Uterus (tissue), 4 donors: Measurements from ENCODE around the gene LIME1. TPM values are rescaled to one million over a fixed set of nuclear protein-coding genes. Genes with fewer than 3 reads are reported as not detected.
A peak's percentile ranks its signal among the peaks of the same experiment; 100 is the strongest.

Source experiments
- DNase-seq, 2 donors: peaks; one replicate each; pipeline ENCODE4 v3.0.0-alpha.2; 2019 to 2020
- H3K27ac ChIP-seq, 2 donors: fragments of 200-600 bp; sonication (generic); 1 replicate in 1 of 2; 2 replicates in 1 of 2; pipeline ENCODE4 v1.5.1; 2016 to 2018
- H3K27me3 ChIP-seq, 2 donors: fragments of 200-600 bp; sonication (generic); one replicate each; pipeline ENCODE4 v1.5.1; 2018 to 2019; ENCODE audit warnings: control low read depth in 1 of 2
- H3K36me3 ChIP-seq, 2 donors: fragments of 200-600 bp; sonication (generic); one replicate each; pipeline ENCODE4 v1.5.1; 2019; ENCODE audit warnings: control low read depth in 1 of 2
- H3K4me1 ChIP-seq, 2 donors: fragments of 200-600 bp; sonication (generic); one replicate each; pipeline ENCODE4 v1.5.1; 2018 to 2019; ENCODE audit warnings: control low read depth in 1 of 2
- H3K4me3 ChIP-seq, 2 donors: fragments of 200-600 bp; sonication (generic); 1 replicate in 1 of 2; 2 replicates in 1 of 2; pipeline ENCODE4 v1.5.1; 2018 to 2019; ENCODE audit warnings: mild to moderate bottlenecking in 1 of 2
- H3K9me3 ChIP-seq, 2 donors: fragments of 200-600 bp; sonication (generic); one replicate each; pipeline ENCODE4 v1.5.1; 2019; ENCODE audit warnings: control low read depth in 1 of 2
- CTCF ChIP-seq, 4 experiments: fragments of 200-600 bp in 2 of 4; fragments of 450-650 bp in 2 of 4; sonication (generic) in 2 of 4; IDR thresholded peaks; one replicate each; pipeline ENCODE4 v1.5.1; 2016 to 2019; ENCODE audit warnings: antibody characterized with exemption in 4 of 4, mild to moderate bottlenecking in 2 of 4, moderate library complexity in 1 of 4
- POLR2A ChIP-seq, 2 donors: fragments of 450-650 bp; IDR thresholded peaks; one replicate each; pipeline ENCODE4 v1.6.1; 2016; ENCODE audit warnings: antibody characterized with exemption in 2 of 2, mild to moderate bottlenecking in 1 of 2, moderate library complexity in 1 of 2
- intact Hi-C: fragments of 100-400 bp; cut with DNase I; formaldehyde crosslinking; loops from one replicate; pipeline ENCODE4 v1.15.1; 2023; ENCODE audit warnings: low total_unique reads
- total RNA-seq, 4 donors: library from RNA; depleted of rRNA in 3 of 4; stranded (reverse); fragments of >200 nt in 3 of 4; gene quantifications; one replicate each; pipeline versions ENCODE4 v1.1.0 to v1.2.4, GENCODE V29; 2014 to 2023
- donor health status: DM: yes; HTN: yes; CAD: no.

Gene LIME1
- total RNA-seq, 4 donors from 2014 or later, result 2.6 to 10.5 (median 8.4) TPM

GRCh38 chr20:63740627-63741353 is 4.3 kb downstream of the LIME1 start:
- Histone ChIP-seq H3K4me3 (peak overlapping the region; percentile 55 to 77), H3K27ac (peak overlapping the region; percentile 88 to 92), H3K9me3 (no peaks in the 10 kb centered on the region), H3K36me3 (no peaks in the 10 kb centered on the region), H3K27me3 (no peaks in the 10 kb centered on the region), H3K4me1 (peaks cover 0 to 30% of the 10 kb centered on the region in 2 donors)
- peak; percentile 96 to 98 for DNase-seq
- TF ChIP-seq CTCF (IDR thresholded peaks at IDR 0.05), result peak; percentile 22 to 49 (median 36)
- TF ChIP-seq POLR2A (IDR thresholded peaks at IDR 0.05), result peak in 1 of 2 donors; percentile 51
- intact Hi-C loops, result no loop called here

- Histone ChIP-seq H3K36me3 (no peaks in the 10 kb centered on the region), H3K9me3 (no peaks in the 10 kb centered on the region), H3K27me3 (no peaks in the 10 kb centered on the region), H3K4me1 (peaks cover 0 to 30% of the 10 kb centered on the region in 2 donors), H3K4me3 (peak overlapping the region; percentile 55 to 77), H3K27ac (peak overlapping the region; percentile 88 to 92)
- TF ChIP-seq POLR2A (IDR thresholded peaks at IDR 0.05), result no peak
- intact Hi-C loops, result no loop called here
- DNase-seq, result no peak
Measured at GRCh38 chr20:63741354-63741675, 4.9 kb downstream of the LIME1 start.

GRCh38 chr20:63741676-63742380 is 5.4 kb downstream of the LIME1 start:
- intact Hi-C loops, result no loop called here
- TF ChIP-seq POLR2A (IDR thresholded peaks at IDR 0.05), result no peak
- TF ChIP-seq CTCF (IDR thresholded peaks at IDR 0.05), result no peak
- Histone ChIP-seq H3K27ac (peak overlapping the region; percentile 88 to 92), H3K4me1 (peaks cover 0 to 30% of the 10 kb centered on the region in 2 donors), H3K27me3 (no peaks in the 10 kb centered on the region), H3K36me3 (no peaks in the 10 kb centered on the region), H3K4me3 (no peak overlapping the region), H3K9me3 (no peaks in the 10 kb centered on the region)
- DNase-seq, result peak in 1 of 2 donors; percentile 46

GRCh38 chr20:63742381-63743024 is 6.0 kb downstream of the LIME1 start:
- no peak overlapping the region for H3K4me3 ChIP-seq
- H3K9me3 ChIP-seq, result no peaks in the 10 kb centered on the region
- H3K4me1 ChIP-seq, result peaks cover 0 to 28% of the 10 kb centered on the region in 2 donors
- no peaks in the 10 kb centered on the region for H3K27me3 ChIP-seq
- no peak for DNase-seq
- peak overlapping the region in 1 of 2 donors; percentile 92 for H3K27ac ChIP-seq
- intact Hi-C loops, result no loop called here
- H3K36me3 ChIP-seq, result no peaks in the 10 kb centered on the region
- TF ChIP-seq CTCF (IDR thresholded peaks at IDR 0.05), result no peak
- no peak for TF ChIP-seq POLR2A (IDR thresholded peaks at IDR 0.05)

GRCh38 chr20:63743210-63743970 is 6.9 kb downstream of the LIME1 start:
- no peaks in the 10 kb centered on the region for H3K27me3 ChIP-seq
- no peaks in the 10 kb centered on the region for H3K9me3 ChIP-seq
- peaks cover 0 to 19% of the 10 kb centered on the region in 2 donors for H3K4me1 ChIP-seq
- no peak for DNase-seq
- H3K36me3 ChIP-seq, result no peaks in the 10 kb centered on the region
- TF ChIP-seq CTCF (IDR thresholded peaks at IDR 0.05), result no peak
- no peak for TF ChIP-seq POLR2A (IDR thresholded peaks at IDR 0.05)
- intact Hi-C loops, result no loop called here
- no peak overlapping the region for H3K27ac ChIP-seq
- no peak overlapping the region for H3K4me3 ChIP-seq
